ENCODE measurements around the gene HTRA2.

GRCh38 chr2:74564222-74564621 is 34.5 kb downstream of the HTRA2 start:
- TF ChIP-seq POLR2AphosphoS5 (IDR thresholded peaks at IDR 0.05; ENCODE audit: low read depth, low read length) (no peak), TAF1 (IDR thresholded peaks at IDR 0.05; ENCODE audit: low read depth, low read length) (no peak), PAX5 (IDR thresholded peaks at IDR 0.05; ENCODE audit: insufficient read depth, low read length, severe bottlenecking) (no peak)
